ENCODE measurements around the gene FAM53A. TPM values are rescaled to one million over a fixed set of nuclear protein-coding genes. Genes with fewer than 3 reads are reported as not detected.

The FAM53A gene
- total RNA-seq, 5 donors from 2014 or later (not counting 1 experiment from before 2014, with no cell fraction given) = 1.4 to 3.0 (median 1.9) TPM

DNA sequence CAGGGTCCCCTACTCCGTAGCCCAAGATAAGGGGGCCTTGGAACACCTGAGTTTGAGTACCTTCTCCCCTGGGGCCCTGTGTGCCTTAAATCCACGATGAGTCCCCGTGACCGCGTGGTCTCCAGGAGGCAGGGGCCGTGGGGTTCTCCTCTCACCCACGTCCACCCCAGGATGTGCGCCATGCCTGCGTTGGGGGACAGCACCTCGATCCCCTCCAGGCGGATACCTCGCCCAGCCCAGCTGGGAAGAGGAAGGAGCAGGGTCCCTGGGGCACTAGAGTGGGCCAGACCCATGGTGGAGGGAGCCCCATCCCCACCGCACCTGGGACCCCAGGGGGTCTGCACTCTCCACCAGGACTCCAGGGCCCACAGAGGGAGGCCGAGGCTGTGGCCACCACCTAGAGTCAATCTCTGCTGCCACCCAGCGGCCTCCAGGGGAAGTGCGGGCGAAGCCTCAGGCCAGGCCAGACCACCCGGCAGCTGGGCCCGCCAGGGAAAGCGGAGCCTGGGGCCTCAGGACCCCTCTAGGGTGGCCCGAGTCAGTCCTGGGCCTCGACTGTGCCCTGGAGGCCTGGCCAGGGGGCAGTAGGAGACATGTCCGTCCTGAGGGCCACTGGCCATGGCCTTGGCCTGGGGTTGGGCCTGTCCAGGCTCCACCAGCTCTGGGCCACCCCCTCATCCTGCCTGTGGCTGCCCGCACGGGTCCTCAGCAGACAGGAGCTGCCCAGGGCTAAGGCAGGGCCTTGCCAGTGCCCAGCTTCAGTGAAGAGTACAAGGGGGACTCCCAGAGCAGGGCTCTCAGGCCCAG, 55.0 kb downstream of the FAM53A start:
- CTCF ChIA-PET = interaction anchor here in 1 of 2 donors (0.6 to 1.6 kb wide), 2 partner anchors 266 to 274 kb away, joined by 4 to 10 read pairs; no protein-coding TSS in a partner anchor
- Mint-ChIP-seq H3K27me3 (peaks cover 0 to 2% of the 10 kb centered on the region in 2 donors), H3K4me1 (no peaks in the 10 kb centered on the region), H3K27ac (no peak overlapping the region), H3K9me3 (no peaks in the 10 kb centered on the region), H3K4me3 (no peak overlapping the region), H3K36me3 (no peaks in the 10 kb centered on the region)
- H3K4me1 ChIP-seq (ENCODE audit: control insufficient read depth in 1 of 2, extremely low read depth in 1 of 2, insufficient read depth in 2 of 2, low read length in 2 of 2) = peaks cover 0 to 9% of the 10 kb centered on the region in 2 experiments
- no peaks in the 10 kb centered on the region for H3K9me3 ChIP-seq
- no peak overlapping the region for H3K27ac ChIP-seq (ENCODE audit: low read length)
- no peak overlapping the region for H3K4me3 ChIP-seq (ENCODE audit: control insufficient read depth in 1 of 2, extremely low read depth in 1 of 2, low read length in 1 of 2)
- ATAC-seq (replicated peaks in 1 of 4) (peak; percentile 79 to 89 (median 82)), DNase-seq (peak in 33 of 35 experiments; percentile 24 to 74 (median 55))
- no peaks in the 10 kb centered on the region for H3K36me3 ChIP-seq (ENCODE audit: control insufficient read depth in 2 of 2, extremely low read depth in 1 of 2, insufficient read depth in 1 of 2, low read length in 1 of 2)
- peaks cover 0 to 27% of the 10 kb centered on the region in 2 experiments for H3K27me3 ChIP-seq (replicated peaks in 1 of 2; ENCODE audit: control insufficient read depth in 2 of 2, extremely low read depth in 1 of 2, insufficient read depth in 2 of 2, low read length in 1 of 2)
- POLR2A ChIA-PET = no interaction called here
- 19% methylated on average over 13 of the region's 25 CpGs for WGBS (ENCODE audit: insufficient coverage)

DNA sequence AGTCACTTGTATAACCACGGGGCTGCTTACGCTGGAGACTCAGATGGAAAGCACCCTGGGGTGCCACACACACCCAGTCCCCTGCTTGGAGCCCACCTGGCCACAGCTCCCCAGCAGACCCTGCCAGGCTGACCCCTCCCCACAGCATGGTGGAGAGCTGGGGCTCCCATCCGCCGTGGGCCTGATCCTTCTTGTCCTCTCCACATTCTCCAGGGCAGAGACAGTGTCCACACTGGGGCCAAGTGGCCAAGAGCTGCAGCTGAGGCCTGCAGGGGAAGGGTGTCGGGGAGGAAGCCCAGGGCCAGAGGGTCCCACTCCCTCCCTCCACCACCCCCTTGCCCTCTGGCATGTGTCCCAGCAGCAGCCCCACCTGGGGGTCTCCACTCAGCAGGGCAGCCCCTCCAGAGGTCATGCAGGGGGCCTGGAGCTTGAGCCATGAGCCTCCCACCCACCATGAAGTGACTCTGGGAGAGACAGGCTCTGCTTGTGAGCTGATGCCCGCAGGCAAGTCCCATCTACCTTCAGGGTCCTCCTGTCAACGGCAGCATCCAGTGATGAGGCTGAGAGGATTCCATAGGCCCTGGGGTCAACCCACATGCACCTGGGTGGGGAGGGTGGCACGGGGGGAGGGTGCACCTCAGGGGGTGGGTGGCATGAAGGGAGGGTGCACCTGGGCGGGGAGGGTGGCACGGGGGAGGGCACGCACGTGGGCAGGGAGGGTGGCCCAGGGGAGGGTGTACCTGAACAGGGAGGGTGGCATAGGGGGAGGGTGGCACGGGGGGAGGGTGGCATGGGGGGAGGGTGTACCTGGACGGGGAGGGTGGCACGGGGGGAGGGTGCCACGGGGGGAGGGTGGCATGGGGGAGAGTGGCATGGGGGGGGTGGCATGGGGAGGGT, 56.4 kb downstream of the FAM53A start:
- CTCF ChIA-PET = no interaction called here
- H3K36me3 Mint-ChIP-seq = no peaks in the 10 kb centered on the region
- Histone ChIP-seq H3K27me3 (replicated peaks in 1 of 2; ENCODE audit: control insufficient read depth in 2 of 2, extremely low read depth in 1 of 2, insufficient read depth in 2 of 2, low read length in 1 of 2) (peaks cover 0 to 24% of the 10 kb centered on the region in 2 experiments), H3K27ac (ENCODE audit: low read length) (no peak overlapping the region), H3K9me3 (no peaks in the 10 kb centered on the region), H3K4me3 (ENCODE audit: control insufficient read depth in 1 of 2, extremely low read depth in 1 of 2, low read length in 1 of 2) (no peak overlapping the region), H3K4me1 (ENCODE audit: control insufficient read depth in 1 of 2, extremely low read depth in 1 of 2, insufficient read depth in 2 of 2, low read length in 2 of 2) (peaks cover 0 to 9% of the 10 kb centered on the region in 2 experiments), H3K36me3 (ENCODE audit: control insufficient read depth in 2 of 2, extremely low read depth in 1 of 2, insufficient read depth in 1 of 2, low read length in 1 of 2) (no peaks in the 10 kb centered on the region)
- POLR2A ChIA-PET = no interaction called here
- 91% methylated on average over 5 of the region's 16 CpGs for WGBS (ENCODE audit: insufficient coverage)
- H3K4me3 Mint-ChIP-seq = no peak overlapping the region
- H3K27me3 Mint-ChIP-seq = no peaks in the 10 kb centered on the region
- DNase-seq (no peak), ATAC-seq (replicated peaks in 1 of 4) (no peak)
- H3K27ac Mint-ChIP-seq = no peak overlapping the region
- H3K9me3 Mint-ChIP-seq = no peaks in the 10 kb centered on the region
- no peaks in the 10 kb centered on the region for H3K4me1 Mint-ChIP-seq

DNA sequence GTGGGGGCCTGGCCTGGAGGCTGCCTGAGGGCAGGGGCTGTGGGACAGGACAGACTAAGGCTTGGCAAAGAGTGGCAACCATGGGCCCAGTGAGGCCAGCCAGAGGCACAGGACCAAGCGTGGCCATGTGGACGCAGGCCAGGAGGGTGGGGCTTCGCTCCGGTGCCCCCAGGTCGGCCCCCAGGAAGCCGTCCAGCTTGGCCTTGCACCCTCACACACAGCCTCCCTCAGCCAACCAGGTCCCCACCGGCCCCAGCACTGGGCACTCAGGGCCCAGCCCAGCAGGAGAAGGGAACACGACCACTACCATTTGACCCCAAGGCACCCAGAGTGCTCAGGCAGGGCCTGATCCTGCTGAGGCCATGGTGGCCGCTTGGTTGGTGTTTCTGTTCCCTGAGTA, 57.2 kb downstream of the FAM53A start:
- no peak overlapping the region for H3K27ac Mint-ChIP-seq
- H3K27me3 Mint-ChIP-seq = no peaks in the 10 kb centered on the region
- no peak overlapping the region for H3K4me3 Mint-ChIP-seq
- H3K36me3 ChIP-seq (ENCODE audit: control insufficient read depth in 2 of 2, extremely low read depth in 1 of 2, insufficient read depth in 1 of 2, low read length in 1 of 2) = no peaks in the 10 kb centered on the region
- peaks cover 0 to 24% of the 10 kb centered on the region in 2 experiments for H3K27me3 ChIP-seq (replicated peaks in 1 of 2; ENCODE audit: control insufficient read depth in 2 of 2, extremely low read depth in 1 of 2, insufficient read depth in 2 of 2, low read length in 1 of 2)
- ChIA-PET POLR2A (no interaction called here), CTCF (no interaction called here)
- peaks cover 0 to 9% of the 10 kb centered on the region in 2 experiments for H3K4me1 ChIP-seq (ENCODE audit: control insufficient read depth in 1 of 2, extremely low read depth in 1 of 2, insufficient read depth in 2 of 2, low read length in 2 of 2)
- no peaks in the 10 kb centered on the region for H3K9me3 Mint-ChIP-seq
- DNase-seq = no peak
- no peaks in the 10 kb centered on the region for H3K9me3 ChIP-seq
- H3K36me3 Mint-ChIP-seq = no peaks in the 10 kb centered on the region
- H3K4me3 ChIP-seq (ENCODE audit: control insufficient read depth in 1 of 2, extremely low read depth in 1 of 2, low read length in 1 of 2) = no peak overlapping the region
- ATAC-seq (replicated peaks in 1 of 4) = no peak
- no peaks in the 10 kb centered on the region for H3K4me1 Mint-ChIP-seq
- H3K27ac ChIP-seq (ENCODE audit: low read length) = no peak overlapping the region
- WGBS (ENCODE audit: insufficient coverage) = 87% methylated on average over 9 of the region's 9 CpGs

DNA sequence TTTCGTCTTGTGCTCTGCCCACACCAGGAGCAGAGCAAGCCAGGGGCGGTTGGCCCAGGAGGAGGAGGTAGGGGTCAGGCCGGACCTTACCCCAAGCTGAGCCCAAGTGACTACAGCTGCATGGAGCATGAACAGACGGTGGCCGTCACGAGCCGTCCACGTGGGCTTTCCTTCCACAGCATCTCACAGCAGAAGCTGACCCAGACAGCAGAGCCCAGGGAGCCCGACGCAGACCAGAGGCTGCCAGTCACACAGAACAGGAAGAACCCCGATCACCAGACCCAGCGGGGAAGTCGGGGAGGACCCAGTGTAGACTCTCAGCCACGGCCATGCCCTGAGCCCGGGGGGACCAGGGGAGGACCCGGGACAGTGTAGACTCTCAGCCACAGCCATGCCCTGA, 58.0 kb downstream of the FAM53A start:
- H3K36me3 ChIP-seq (ENCODE audit: control insufficient read depth in 2 of 2, extremely low read depth in 1 of 2, insufficient read depth in 1 of 2, low read length in 1 of 2) = no peaks in the 10 kb centered on the region
- no peaks in the 10 kb centered on the region for H3K9me3 ChIP-seq
- H3K4me3 ChIP-seq (ENCODE audit: control insufficient read depth in 1 of 2, extremely low read depth in 1 of 2, low read length in 1 of 2) = no peak overlapping the region
- no peaks in the 10 kb centered on the region for H3K27me3 Mint-ChIP-seq
- DNase-seq (no peak), ATAC-seq (replicated peaks in 1 of 4) (no peak)
- H3K27me3 ChIP-seq (replicated peaks in 1 of 2; ENCODE audit: control insufficient read depth in 2 of 2, extremely low read depth in 1 of 2, insufficient read depth in 2 of 2, low read length in 1 of 2) = peaks cover 0 to 21% of the 10 kb centered on the region in 2 experiments
- WGBS (ENCODE audit: insufficient coverage) = 67% methylated on average over 9 of the region's 16 CpGs
- no peak overlapping the region for H3K4me3 Mint-ChIP-seq
- CTCF ChIA-PET = no interaction called here
- H3K36me3 Mint-ChIP-seq = no peaks in the 10 kb centered on the region
- H3K4me1 Mint-ChIP-seq = no peaks in the 10 kb centered on the region
- POLR2A ChIA-PET = no interaction called here
- H3K9me3 Mint-ChIP-seq = no peaks in the 10 kb centered on the region
- H3K4me1 ChIP-seq (ENCODE audit: control insufficient read depth in 1 of 2, extremely low read depth in 1 of 2, insufficient read depth in 2 of 2, low read length in 2 of 2) = peaks cover 0 to 9% of the 10 kb centered on the region in 2 experiments
- no peak overlapping the region for H3K27ac Mint-ChIP-seq
- H3K27ac ChIP-seq (ENCODE audit: low read length) = no peak overlapping the region

DNA sequence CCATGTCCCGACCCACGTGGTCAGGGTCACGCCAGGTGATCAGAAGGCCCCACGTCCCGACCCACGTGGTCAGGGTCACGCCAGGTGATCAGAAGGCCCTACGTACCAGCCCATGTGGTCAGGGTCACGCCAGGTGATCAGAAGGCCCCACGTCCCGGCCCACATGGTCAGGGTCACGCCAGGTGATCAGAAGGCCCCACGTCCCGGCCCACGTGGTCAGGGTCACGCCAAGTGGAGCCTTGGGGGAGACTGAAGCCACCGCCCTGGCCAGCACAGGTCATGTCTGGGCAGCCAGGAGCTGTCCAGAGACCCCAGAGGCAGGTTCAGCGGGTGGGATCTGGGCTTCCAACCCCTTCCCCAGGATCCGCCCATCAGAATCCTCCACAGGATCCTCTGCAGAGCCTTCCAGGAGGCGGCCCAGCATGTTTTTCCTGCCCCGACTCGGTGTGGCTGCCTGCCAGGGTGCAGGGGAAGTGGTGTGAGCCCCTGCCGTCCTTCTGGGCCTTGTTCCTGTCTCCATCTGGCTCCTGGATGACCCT, 58.4 kb downstream of the FAM53A start:
- DNase-seq (no peak), ATAC-seq (replicated peaks in 1 of 4) (no peak)
- Mint-ChIP-seq H3K9me3 (no peaks in the 10 kb centered on the region), H3K4me3 (no peak overlapping the region), H3K4me1 (peaks cover 0 to 2% (median 1%) of the 10 kb centered on the region in 3 donors), H3K27ac (no peak overlapping the region), H3K36me3 (no peaks in the 10 kb centered on the region), H3K27me3 (no peaks in the 10 kb centered on the region)
- H3K27me3 ChIP-seq (replicated peaks in 1 of 2; ENCODE audit: control insufficient read depth in 2 of 2, extremely low read depth in 1 of 2, insufficient read depth in 2 of 2, low read length in 1 of 2) = peaks cover 0 to 18% of the 10 kb centered on the region in 2 experiments
- no peak overlapping the region for H3K27ac ChIP-seq (ENCODE audit: low read length)
- WGBS (ENCODE audit: insufficient coverage) = 94% methylated on average over 19 of the region's 23 CpGs
- no peaks in the 10 kb centered on the region for H3K9me3 ChIP-seq
- peaks cover 0 to 10% of the 10 kb centered on the region in 2 experiments for H3K4me1 ChIP-seq (ENCODE audit: control insufficient read depth in 1 of 2, extremely low read depth in 1 of 2, insufficient read depth in 2 of 2, low read length in 2 of 2)
- CTCF ChIA-PET = no interaction called here
- H3K4me3 ChIP-seq (ENCODE audit: control insufficient read depth in 1 of 2, extremely low read depth in 1 of 2, low read length in 1 of 2) = no peak overlapping the region
- POLR2A ChIA-PET = no interaction called here
- no peaks in the 10 kb centered on the region for H3K36me3 ChIP-seq (ENCODE audit: control insufficient read depth in 2 of 2, extremely low read depth in 1 of 2, insufficient read depth in 1 of 2, low read length in 1 of 2)

DNA sequence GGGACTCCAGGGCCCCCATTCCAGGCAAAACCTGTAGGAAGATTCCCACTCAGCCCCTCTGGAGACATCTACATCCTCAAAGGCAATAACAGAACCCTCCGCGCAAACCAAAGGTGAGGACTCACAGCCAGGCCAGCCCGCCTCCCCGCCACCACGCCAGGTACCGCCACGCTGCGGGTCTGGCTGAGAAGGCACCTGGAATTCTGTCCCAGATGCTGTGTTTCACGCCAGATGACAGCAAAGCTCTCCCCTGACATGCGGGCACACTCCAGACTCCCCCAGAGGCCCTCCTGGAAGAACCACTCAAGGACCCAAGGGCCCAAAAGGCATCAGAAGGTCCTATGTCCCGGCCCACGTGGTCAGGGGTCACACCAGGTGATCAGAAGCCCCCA, 59.6 kb downstream of the FAM53A start:
- no peak overlapping the region for H3K27ac Mint-ChIP-seq
- DNase-seq (no peak), ATAC-seq (replicated peaks in 1 of 4) (no peak)
- no peaks in the 10 kb centered on the region for H3K36me3 Mint-ChIP-seq
- peaks cover 0 to 9% (median 8%) of the 10 kb centered on the region in 3 donors for H3K4me1 Mint-ChIP-seq
- no peak overlapping the region for H3K4me3 ChIP-seq (ENCODE audit: control insufficient read depth in 1 of 2, extremely low read depth in 1 of 2, low read length in 1 of 2)
- POLR2A ChIA-PET = no interaction called here
- no peak overlapping the region for H3K27ac ChIP-seq (ENCODE audit: low read length)
- no peaks in the 10 kb centered on the region for H3K36me3 ChIP-seq (ENCODE audit: control insufficient read depth in 2 of 2, extremely low read depth in 1 of 2, insufficient read depth in 1 of 2, low read length in 1 of 2)
- H3K27me3 Mint-ChIP-seq = no peaks in the 10 kb centered on the region
- CTCF ChIA-PET = no interaction called here
- WGBS (ENCODE audit: insufficient coverage) = 92% methylated on average over 12 of the region's 12 CpGs
- no peak overlapping the region for H3K4me3 Mint-ChIP-seq
- no peaks in the 10 kb centered on the region for H3K9me3 Mint-ChIP-seq
- H3K4me1 ChIP-seq (ENCODE audit: control insufficient read depth in 1 of 2, extremely low read depth in 1 of 2, insufficient read depth in 2 of 2, low read length in 2 of 2) = peaks cover 0 to 13% of the 10 kb centered on the region in 2 experiments
- no peaks in the 10 kb centered on the region for H3K9me3 ChIP-seq
- H3K27me3 ChIP-seq (replicated peaks in 1 of 2; ENCODE audit: control insufficient read depth in 2 of 2, extremely low read depth in 1 of 2, insufficient read depth in 2 of 2, low read length in 1 of 2) = peaks cover 0 to 6% of the 10 kb centered on the region in 2 experiments
